Activated B cell treated with CpG ODN at 0.5 μM for 24 hours (primary cell): ENCODE measurements around the gene PDCD4. TPM values are rescaled to one million over a fixed set of nuclear protein-coding genes. Genes with fewer than 3 reads are reported as not detected.
"Not testable (repeated sequence)": the region's sequence is repeated elsewhere in the genome, so short reads cannot be mapped to it uniquely, and the experiment has no call there.

Experiments used
- ATAC-seq: fragments of 200-7000 bp; cut with Tn5 transposase; one replicate; pipeline ENCODE4 v1.10.0; 2021; ENCODE audit warnings: low read depth, mild to moderate bottlenecking, moderate library complexity
- CTCF ChIA-PET: fragments of 350-600 bp; sonication (Branson Sonifier 250); formaldehyde crosslinking; loops from one replicate; lab custom pipeline; 2021; ENCODE audit warnings: antibody characterized with exemption; lab: Charles Lee
- POLR2A ChIA-PET: fragments of 350-600 bp; sonication (Branson Sonifier 250); formaldehyde crosslinking; loops from one replicate; lab custom pipeline; 2021; ENCODE audit warnings: antibody characterized with exemption; lab: Charles Lee
- DNase-seq: peaks from one replicate; pipeline ENCODE4 v3.0.0; 2022
- H3K27ac Mint-ChIP-seq: one replicate; pipeline ENCODE4 v1.8.0; 2020; ENCODE audit warnings: mixed read lengths
- H3K27me3 Mint-ChIP-seq: one replicate; pipeline ENCODE4 v1.8.0; 2021; ENCODE audit warnings: mixed read lengths
- H3K36me3 Mint-ChIP-seq: one replicate; pipeline ENCODE4 v1.8.0; 2021; ENCODE audit warnings: low read depth, mixed read lengths
- H3K4me1 Mint-ChIP-seq: one replicate; pipeline ENCODE4 v1.8.0; 2021; ENCODE audit warnings: mixed read lengths
- H3K4me3 Mint-ChIP-seq: one replicate; pipeline ENCODE4 v1.8.0; 2020; ENCODE audit warnings: mild to moderate bottlenecking, mixed read lengths
- H3K9me3 Mint-ChIP-seq: one replicate; pipeline ENCODE4 v1.8.0; 2020; ENCODE audit warnings: mixed read lengths
- intact Hi-C: fragments of 100-400 bp; cut with micrococcal nuclease; formaldehyde crosslinking; loops from one replicate; pipeline ENCODE4 v1.15.1; 2024
- total RNA-seq: library from RNA; stranded (reverse); gene quantifications from 2 replicates; pipeline ENCODE4 v1.2.3, GENCODE V29; 2022
- TF ChIP-seq, protein P1 (sequence below): fragments of 200-600 bp; IDR thresholded peaks from one replicate; pipeline ENCODE4 v1.8.0; 2022; ENCODE audit warnings: antibody characterized with exemption, mild to moderate bottlenecking

Gene PDCD4
- total RNA-seq, 1 donor from 2014 or later: 143 TPM

DNA sequence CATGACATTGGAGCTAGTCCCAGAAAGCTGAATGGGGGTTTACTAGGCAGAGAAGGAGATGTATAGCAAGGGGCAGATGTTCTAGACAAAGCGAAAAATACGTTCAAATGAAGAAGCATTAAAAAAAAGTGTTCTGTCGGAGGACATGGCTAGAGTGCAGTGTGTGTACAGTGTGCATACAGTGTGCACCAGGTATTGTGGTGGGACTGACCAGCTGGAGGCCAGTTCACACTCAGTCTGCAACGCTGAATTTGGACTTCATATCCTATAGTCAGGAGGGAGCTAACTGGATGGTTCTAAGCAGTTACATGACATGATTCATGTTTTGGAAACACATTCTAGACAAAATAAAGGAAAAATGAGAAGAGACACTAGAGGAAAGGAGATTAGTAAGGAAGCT, 38.4 kb downstream of the PDCD4 start:
- Mint-ChIP-seq H3K36me3 (peaks cover 33% of the 10 kb centered on the region), H3K9me3 (no peaks in the 10 kb centered on the region), H3K27ac (no peak overlapping the region), H3K4me1 (peaks cover 5% of the 10 kb centered on the region), H3K27me3 (no peaks in the 10 kb centered on the region), H3K4me3 (no peak overlapping the region)
- no peak for ATAC-seq
- intact Hi-C loops: no loop called here
- TF ChIP-seq, protein P1, sequence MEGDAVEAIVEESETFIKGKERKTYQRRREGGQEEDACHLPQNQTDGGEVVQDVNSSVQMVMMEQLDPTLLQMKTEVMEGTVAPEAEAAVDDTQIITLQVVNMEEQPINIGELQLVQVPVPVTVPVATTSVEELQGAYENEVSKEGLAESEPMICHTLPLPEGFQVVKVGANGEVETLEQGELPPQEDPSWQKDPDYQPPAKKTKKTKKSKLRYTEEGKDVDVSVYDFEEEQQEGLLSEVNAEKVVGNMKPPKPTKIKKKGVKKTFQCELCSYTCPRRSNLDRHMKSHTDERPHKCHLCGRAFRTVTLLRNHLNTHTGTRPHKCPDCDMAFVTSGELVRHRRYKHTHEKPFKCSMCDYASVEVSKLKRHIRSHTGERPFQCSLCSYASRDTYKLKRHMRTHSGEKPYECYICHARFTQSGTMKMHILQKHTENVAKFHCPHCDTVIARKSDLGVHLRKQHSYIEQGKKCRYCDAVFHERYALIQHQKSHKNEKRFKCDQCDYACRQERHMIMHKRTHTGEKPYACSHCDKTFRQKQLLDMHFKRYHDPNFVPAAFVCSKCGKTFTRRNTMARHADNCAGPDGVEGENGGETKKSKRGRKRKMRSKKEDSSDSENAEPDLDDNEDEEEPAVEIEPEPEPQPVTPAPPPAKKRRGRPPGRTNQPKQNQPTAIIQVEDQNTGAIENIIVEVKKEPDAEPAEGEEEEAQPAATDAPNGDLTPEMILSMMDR: no peak
- ChIA-PET POLR2A (interaction anchor here (1.3 to 1.8 kb wide), 3 partner anchors 8 to 37 kb away, joined by 3 to 6 read pairs (median 5); partner anchors contain the start of gene BBIP1), CTCF (interaction anchor here (1.0 kb wide), 2 partner anchors 16 to 164 kb away, joined by 3 read pairs; no protein-coding TSS in a partner anchor)
- no peak for DNase-seq

DNA sequence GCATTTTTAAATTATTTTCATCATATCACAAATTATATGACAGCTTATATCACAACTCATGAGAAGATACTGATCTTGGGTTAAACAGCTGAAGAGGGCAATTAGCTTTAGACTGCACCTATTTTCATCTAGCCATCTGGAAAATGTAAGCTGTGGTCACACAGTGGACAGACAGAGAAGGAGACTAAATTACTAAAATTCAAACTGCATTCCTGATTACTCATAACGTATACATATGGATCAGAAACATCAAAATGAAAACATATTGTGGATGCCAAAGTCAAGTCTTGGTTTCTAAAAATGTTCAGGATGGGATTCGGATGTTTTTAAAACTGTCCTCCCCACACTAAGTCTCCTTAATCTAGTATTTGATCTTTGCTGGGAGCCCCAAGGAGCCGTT, 40.6 kb downstream of the PDCD4 start:
- intact Hi-C loops: no loop called here
- CTCF ChIA-PET: no interaction called here
- H3K4me1 Mint-ChIP-seq: peaks cover 18% of the 10 kb centered on the region
- no peaks in the 10 kb centered on the region for H3K9me3 Mint-ChIP-seq
- no peaks in the 10 kb centered on the region for H3K27me3 Mint-ChIP-seq
- TF ChIP-seq, protein P1: no peak
- H3K36me3 Mint-ChIP-seq: peaks cover 29% of the 10 kb centered on the region
- no peak for ATAC-seq
- POLR2A ChIA-PET: interaction anchor here (0.7 kb wide), 1 partner anchor 15 kb away, joined by 7 read pairs; no protein-coding TSS in a partner anchor
- DNase-seq: no peak
- H3K27ac Mint-ChIP-seq: no peak overlapping the region
- no peak overlapping the region for H3K4me3 Mint-ChIP-seq

DNA sequence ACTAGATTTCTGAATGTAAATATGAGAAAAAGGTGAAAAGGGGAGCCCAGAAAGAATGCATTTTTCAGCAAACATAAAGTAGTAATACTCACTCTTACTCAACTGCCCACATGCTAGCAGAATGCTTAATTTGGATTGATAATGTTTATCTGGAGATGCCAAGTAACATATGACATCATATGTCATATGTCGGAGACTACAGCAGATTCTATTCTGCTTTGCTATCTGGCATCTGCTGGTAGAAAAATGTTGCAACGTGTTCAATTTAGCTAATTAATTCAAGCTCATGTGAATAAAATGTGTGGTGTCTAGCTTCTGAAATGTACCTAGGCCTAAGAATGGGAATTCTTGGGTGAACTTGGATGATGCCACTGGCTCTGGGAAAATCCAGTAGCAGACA, 42.7 kb downstream of the PDCD4 start:
- Mint-ChIP-seq H3K27ac (no peak overlapping the region), H3K27me3 (no peaks in the 10 kb centered on the region), H3K36me3 (peaks cover 36% of the 10 kb centered on the region), H3K9me3 (no peaks in the 10 kb centered on the region), H3K4me3 (no peak overlapping the region), H3K4me1 (peaks cover 27% of the 10 kb centered on the region)
- intact Hi-C loops: no loop called here
- ATAC-seq: no peak
- CTCF ChIA-PET: no interaction called here
- no peak for DNase-seq
- TF ChIP-seq, protein P1: no peak
- POLR2A ChIA-PET: no interaction called here

DNA sequence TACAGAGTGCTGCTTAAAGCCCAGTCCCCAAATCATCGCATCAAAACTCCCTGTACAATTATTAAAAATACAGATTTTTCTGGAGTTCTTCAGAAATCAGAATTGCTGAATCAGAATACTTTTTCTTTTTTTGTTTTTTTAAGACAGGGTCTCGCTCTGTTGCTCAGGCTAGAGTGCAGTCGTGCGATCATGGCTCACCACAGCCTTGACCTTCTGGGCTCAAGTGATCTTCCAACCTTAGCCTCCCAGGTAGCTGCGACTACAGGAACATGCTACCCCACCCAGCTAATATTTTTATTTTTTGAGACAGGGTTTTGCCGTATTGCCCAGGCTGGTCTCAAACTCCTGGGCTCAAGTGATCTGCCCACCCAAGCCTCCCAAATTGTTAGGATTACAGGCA, 43.3 kb downstream of the PDCD4 start:
- DNase-seq (no peak), ATAC-seq (no peak)
- intact Hi-C loops: no loop called here
- H3K4me1 Mint-ChIP-seq: peaks cover 27% of the 10 kb centered on the region
- no peak overlapping the region for H3K4me3 Mint-ChIP-seq
- TF ChIP-seq, protein P1: no peak
- no peaks in the 10 kb centered on the region for H3K27me3 Mint-ChIP-seq
- H3K36me3 Mint-ChIP-seq: peaks cover 34% of the 10 kb centered on the region
- H3K27ac Mint-ChIP-seq: peak overlapping the region; percentile 35
- POLR2A ChIA-PET: interaction anchor here (0.6 kb wide), 1 partner anchor 73 kb away, joined by 8 read pairs; no protein-coding TSS in a partner anchor
- CTCF ChIA-PET: no interaction called here
- no peaks in the 10 kb centered on the region for H3K9me3 Mint-ChIP-seq

DNA sequence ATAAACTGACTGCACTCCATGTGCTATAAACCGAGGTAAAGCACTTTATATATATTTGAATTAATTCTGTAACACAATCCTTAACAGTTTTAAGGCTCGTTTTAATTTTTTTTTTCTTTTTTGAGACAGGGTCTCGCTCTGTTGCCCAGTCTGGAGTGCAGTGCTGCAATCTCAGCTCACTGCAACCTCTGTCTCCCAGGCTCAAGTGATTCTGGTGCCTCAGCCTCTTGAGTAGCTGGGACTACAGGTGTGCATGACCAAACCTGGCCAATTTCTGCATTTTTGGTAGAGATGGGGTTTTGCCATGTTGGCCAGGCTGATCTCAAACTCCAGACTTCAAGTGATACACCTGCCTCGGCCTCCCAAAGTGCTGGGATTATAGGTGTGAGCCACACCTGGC, 43.9 kb downstream of the PDCD4 start:
- Mint-ChIP-seq H3K4me1 (peaks cover 27% of the 10 kb centered on the region), H3K36me3 (peaks cover 34% of the 10 kb centered on the region), H3K27ac (peak overlapping the region; percentile 35)
- POLR2A ChIA-PET, H3K27me3 Mint-ChIP-seq, DNase-seq, H3K9me3 Mint-ChIP-seq, CTCF ChIA-PET, intact Hi-C loops, H3K4me3 Mint-ChIP-seq, ATAC-seq: not testable (repeated sequence)
